ENCODE data around the gene PEPD. TPM values are rescaled to one million over a fixed set of nuclear protein-coding genes. Genes with fewer than 3 reads are reported as not detected.

Gene PEPD
- total RNA-seq, 3 donors from 2014 or later, result 54.2 to 57.2 (median 55.1) TPM

GRCh38 chr19:33424181-33424580 lies 97.4 kb downstream of the PEPD start:
- DNase-seq (no peak), ATAC-seq (no peak)
- Mint-ChIP-seq H3K9me3 (no peaks in the 10 kb centered on the region), H3K4me1 (ENCODE audit: low read depth) (no peaks in the 10 kb centered on the region), H3K36me3 (ENCODE audit: insufficient read depth) (no peaks in the 10 kb centered on the region), H3K27me3 (ENCODE audit: low read depth) (no peaks in the 10 kb centered on the region), H3K4me3 (no peak overlapping the region)

GRCh38 chr19:33422369-33423180 lies 99.0 kb downstream of the PEPD start:
- H3K27me3 Mint-ChIP-seq (ENCODE audit: low read depth), result no peaks in the 10 kb centered on the region
- no peak for ATAC-seq

GRCh38 chr19:33421368-33421767 lies 100.2 kb downstream of the PEPD start:
- ATAC-seq, result no peak
- Mint-ChIP-seq H3K9me3 (no peaks in the 10 kb centered on the region), H3K27me3 (ENCODE audit: low read depth) (no peaks in the 10 kb centered on the region), H3K36me3 (ENCODE audit: insufficient read depth) (no peaks in the 10 kb centered on the region), H3K4me1 (ENCODE audit: low read depth) (peaks cover 3% of the 10 kb centered on the region), H3K4me3 (no peak overlapping the region)
- DNase-seq, result no peak

More at GRCh38 chr19:33422369-33423180, 99.0 kb downstream of the PEPD start:
- no peaks in the 10 kb centered on the region for H3K36me3 Mint-ChIP-seq (ENCODE audit: insufficient read depth)
- no peak for DNase-seq
- no peaks in the 10 kb centered on the region for H3K4me1 Mint-ChIP-seq (ENCODE audit: low read depth)
- no peak overlapping the region for H3K4me3 Mint-ChIP-seq
- no peaks in the 10 kb centered on the region for H3K9me3 Mint-ChIP-seq

- ATAC-seq, result no peak
- DNase-seq, result no peak
- Mint-ChIP-seq H3K9me3 (no peaks in the 10 kb centered on the region), H3K4me1 (ENCODE audit: low read depth) (peaks cover 5% of the 10 kb centered on the region), H3K36me3 (ENCODE audit: insufficient read depth) (no peaks in the 10 kb centered on the region), H3K4me3 (no peak overlapping the region), H3K27me3 (ENCODE audit: low read depth) (no peaks in the 10 kb centered on the region)
Measured at GRCh38 chr19:33420821-33421220, 100.8 kb downstream of the PEPD start.

- no peak for ATAC-seq
- no peak overlapping the region for H3K4me3 Mint-ChIP-seq
- H3K9me3 Mint-ChIP-seq, result no peaks in the 10 kb centered on the region
- peaks cover 5% of the 10 kb centered on the region for H3K4me1 Mint-ChIP-seq (ENCODE audit: low read depth)
- DNase-seq, result no peak
- no peaks in the 10 kb centered on the region for H3K36me3 Mint-ChIP-seq (ENCODE audit: insufficient read depth)
- no peaks in the 10 kb centered on the region for H3K27me3 Mint-ChIP-seq (ENCODE audit: low read depth)
Measured at GRCh38 chr19:33419788-33420130, 101.8 kb downstream of the PEPD start.

- Mint-ChIP-seq H3K27me3 (ENCODE audit: low read depth) (no peaks in the 10 kb centered on the region), H3K9me3 (no peaks in the 10 kb centered on the region), H3K4me3 (no peak overlapping the region), H3K4me1 (ENCODE audit: low read depth) (peaks cover 5% of the 10 kb centered on the region), H3K36me3 (ENCODE audit: insufficient read depth) (no peaks in the 10 kb centered on the region)
- ATAC-seq (no peak), DNase-seq (no peak)
Measured at GRCh38 chr19:33418871-33419787, 102.5 kb downstream of the PEPD start.

- Mint-ChIP-seq H3K36me3 (ENCODE audit: insufficient read depth) (no peaks in the 10 kb centered on the region), H3K4me3 (no peak overlapping the region), H3K4me1 (ENCODE audit: low read depth) (peaks cover 5% of the 10 kb centered on the region), H3K9me3 (no peaks in the 10 kb centered on the region), H3K27me3 (ENCODE audit: low read depth) (no peaks in the 10 kb centered on the region)
- DNase-seq, result no peak
- ATAC-seq, result no peak
Measured at GRCh38 chr19:33418461-33418860, 103.1 kb downstream of the PEPD start.

GRCh38 chr19:33417751-33418150 lies 103.8 kb downstream of the PEPD start:
- H3K27me3 Mint-ChIP-seq (ENCODE audit: low read depth), result no peaks in the 10 kb centered on the region
- no peaks in the 10 kb centered on the region for H3K9me3 Mint-ChIP-seq
- H3K4me3 Mint-ChIP-seq, result no peak overlapping the region
- peaks cover 5% of the 10 kb centered on the region for H3K4me1 Mint-ChIP-seq (ENCODE audit: low read depth)
- no peaks in the 10 kb centered on the region for H3K36me3 Mint-ChIP-seq (ENCODE audit: insufficient read depth)
- ATAC-seq, result no peak
- no peak for DNase-seq

- Mint-ChIP-seq H3K27me3 (ENCODE audit: low read depth) (no peaks in the 10 kb centered on the region), H3K4me3 (peak overlapping the region; percentile 75), H3K9me3 (no peaks in the 10 kb centered on the region), H3K4me1 (ENCODE audit: low read depth) (peaks cover 5% of the 10 kb centered on the region), H3K36me3 (ENCODE audit: insufficient read depth) (no peaks in the 10 kb centered on the region)
- peak; percentile 58 for DNase-seq
- peak; percentile 80 to 86 for ATAC-seq
Measured at GRCh38 chr19:33416307-33417215, 105.0 kb downstream of the PEPD start.

GRCh38 chr19:33414667-33415605 lies 106.7 kb downstream of the PEPD start:
- H3K9me3 Mint-ChIP-seq, result no peaks in the 10 kb centered on the region
- H3K27me3 Mint-ChIP-seq (ENCODE audit: low read depth), result no peaks in the 10 kb centered on the region
- peaks cover 5% of the 10 kb centered on the region for H3K4me1 Mint-ChIP-seq (ENCODE audit: low read depth)
- H3K4me3 Mint-ChIP-seq, result no peak overlapping the region
- ATAC-seq (no peak), DNase-seq (no peak)
- H3K36me3 Mint-ChIP-seq (ENCODE audit: insufficient read depth), result no peaks in the 10 kb centered on the region

GRCh38 chr19:33413868-33414666 lies 107.5 kb downstream of the PEPD start:
- peaks cover 5% of the 10 kb centered on the region for H3K4me1 Mint-ChIP-seq (ENCODE audit: low read depth)
- H3K4me3 Mint-ChIP-seq, result no peak overlapping the region
- no peaks in the 10 kb centered on the region for H3K27me3 Mint-ChIP-seq (ENCODE audit: low read depth)
- no peaks in the 10 kb centered on the region for H3K36me3 Mint-ChIP-seq (ENCODE audit: insufficient read depth)
- H3K9me3 Mint-ChIP-seq, result no peaks in the 10 kb centered on the region
- no peak for ATAC-seq
- no peak for DNase-seq

GRCh38 chr19:33413426-33413725 lies 108.2 kb downstream of the PEPD start:
- DNase-seq (no peak), ATAC-seq (no peak)
- peaks cover 5% of the 10 kb centered on the region for H3K4me1 Mint-ChIP-seq (ENCODE audit: low read depth)
- no peak overlapping the region for H3K4me3 Mint-ChIP-seq
- H3K36me3 Mint-ChIP-seq (ENCODE audit: insufficient read depth), result no peaks in the 10 kb centered on the region
- H3K27me3 Mint-ChIP-seq (ENCODE audit: low read depth), result no peaks in the 10 kb centered on the region
- no peaks in the 10 kb centered on the region for H3K9me3 Mint-ChIP-seq
